GM21423 (cell line): Measurements from ENCODE around the gene REPIN1.

Experiments
- ATAC-seq: cut with Tn5 transposase; IDR thresholded peaks from one replicate; pipeline ENCODE4 v1.9.1; 2021; ENCODE audit warnings: mild to moderate bottlenecking, moderate library complexity; ENCODE audit not compliant: unreplicated experiment

The REPIN1 gene

DNA sequence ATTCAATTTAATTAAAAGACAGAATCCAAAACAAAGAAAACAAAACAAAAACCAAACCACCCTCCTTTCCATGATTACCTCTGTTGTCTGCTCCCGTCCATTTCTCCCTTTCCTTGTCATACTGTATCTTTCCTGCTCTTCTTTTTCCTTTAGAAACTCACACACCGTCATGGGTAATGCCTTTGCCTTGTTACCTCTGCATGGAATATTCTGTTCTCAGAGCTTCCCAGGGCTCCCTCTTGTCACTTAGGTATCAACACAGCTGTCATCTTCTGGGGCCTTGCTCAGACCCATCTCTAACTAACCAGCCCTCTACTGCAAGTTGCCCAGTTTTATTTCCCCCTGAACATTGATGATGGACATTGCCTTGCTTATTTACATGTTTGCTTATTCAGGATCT is 51.6 kb downstream of the REPIN1 start:
- no peak for ATAC-seq

DNA sequence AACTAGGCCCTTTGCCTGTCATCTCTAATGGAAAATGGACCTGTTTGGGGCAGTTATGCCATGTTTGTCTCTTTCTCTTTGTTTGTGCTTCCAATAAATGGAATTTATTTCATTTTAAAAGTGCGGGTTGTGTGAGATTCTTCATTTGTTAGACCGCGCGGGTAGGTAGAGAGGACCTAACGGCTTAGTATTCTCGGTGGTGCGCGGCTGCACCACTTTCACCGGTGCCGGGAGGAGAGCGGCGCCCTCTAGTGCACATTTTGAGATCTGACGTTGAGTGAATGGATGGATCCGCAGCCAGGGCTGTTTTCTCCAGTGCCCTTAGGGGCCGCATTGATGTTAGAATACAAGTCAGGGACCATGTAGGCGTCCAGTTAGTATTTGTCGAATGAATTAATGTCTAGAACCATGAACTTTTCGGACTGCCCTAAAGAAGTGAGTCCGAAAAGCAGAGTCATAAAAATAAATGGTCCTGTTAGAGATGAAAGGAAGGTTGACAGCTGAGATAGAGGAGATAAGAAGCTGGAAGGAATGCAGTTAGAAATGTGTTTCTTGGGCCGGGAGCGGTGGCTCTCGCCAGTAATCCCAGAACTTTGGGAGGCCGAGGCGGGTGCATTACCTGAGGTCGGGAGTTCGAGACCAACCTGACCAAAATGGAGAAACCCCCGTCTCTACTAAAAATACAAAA is 52.5 kb downstream of the REPIN1 start:
- peak; percentile 90 for ATAC-seq

- no peak for ATAC-seq
Observed at GRCh38 chr7:150421831-150422230, 53.2 kb downstream of the REPIN1 start.
